Keratinocyte (primary cell): Measurements from ENCODE around the gene ZBP1. TPM values are rescaled to one million over a fixed set of nuclear protein-coding genes. Genes with fewer than 3 reads are reported as not detected.

Source experiments
- DNase-seq: peaks from one replicate; pipeline ENCODE4 v3.0.0-alpha.2; 2011; ENCODE audit warnings: low read depth, missing footprints, low spot score
- FAIRE-seq: peaks from 2 replicates; lab custom pipeline; 2011; peaks lifted over from hg19 to GRCh38; lab: Jason Lieb, UNC
- H2AFZ ChIP-seq: 2 replicates; pipeline ENCODE4 v1.6.0; 2012; ENCODE audit warnings: low read length, control low read depth, inconsistent platforms; ENCODE audit not compliant: control insufficient read depth
- H3K27ac ChIP-seq: 2 replicates; pipeline ENCODE4 v1.5.1; 2011; ENCODE audit warnings: low read length; ENCODE audit not compliant: control insufficient read depth, insufficient read depth
- H3K27me3 ChIP-seq: 3 replicates; pipeline ENCODE4 v1.6.0; 2011; ENCODE audit warnings: low read length; ENCODE audit not compliant: control insufficient read depth, insufficient read depth; ENCODE audit errors: extremely low read depth
- H3K36me3 ChIP-seq, 2 experiments: 2 replicates in 1 of 2; 3 replicates in 1 of 2; pipeline ENCODE4 v1.5.1; 2011; ENCODE audit warnings: low read length in 2 of 2, mild to moderate bottlenecking in 1 of 2; ENCODE audit not compliant: control insufficient read depth in 2 of 2, insufficient read depth in 2 of 2; ENCODE audit errors: extremely low read depth in 1 of 2
- H3K4me1 ChIP-seq: 3 replicates; pipeline ENCODE4 v1.5.1; 2011; ENCODE audit warnings: low read length; ENCODE audit not compliant: control insufficient read depth, insufficient read depth; ENCODE audit errors: extremely low read depth
- H3K4me2 ChIP-seq: 3 replicates; pipeline ENCODE4 v1.6.0; 2011; ENCODE audit warnings: low read depth, low read length; ENCODE audit not compliant: control insufficient read depth, insufficient read depth; ENCODE audit errors: extremely low read depth
- H3K4me3 ChIP-seq, 3 experiments: fragments of 200-600 bp in 1 of 3; sonication (generic) in 1 of 3; 2 replicates in 2 of 3; 3 replicates in 1 of 3; pipeline ENCODE4 v1.5.1; 2011 to 2016; ENCODE audit warnings: low read length in 3 of 3, mild to moderate bottlenecking in 3 of 3, control low read depth in 2 of 3, inconsistent platforms in 1 of 3, low read depth in 1 of 3, mixed read lengths in 1 of 3, mixed run types in 1 of 3, moderate library complexity in 1 of 3; ENCODE audit not compliant: control insufficient read depth in 2 of 3, insufficient read depth in 2 of 3; ENCODE audit errors: extremely low read depth in 1 of 3
- H3K79me2 ChIP-seq: 2 replicates; pipeline ENCODE4 v1.6.0; 2012; ENCODE audit warnings: low read length; ENCODE audit not compliant: control insufficient read depth, insufficient read depth
- H3K9ac ChIP-seq: 3 replicates; pipeline ENCODE4 v1.6.0; 2011; ENCODE audit warnings: low read length; ENCODE audit not compliant: control insufficient read depth, insufficient read depth; ENCODE audit errors: extremely low read depth
- H3K9me1 ChIP-seq: 3 replicates; pipeline ENCODE4 v1.6.0; 2011; ENCODE audit warnings: low read length; ENCODE audit not compliant: control insufficient read depth, insufficient read depth; ENCODE audit errors: extremely low read depth
- H3K9me3 ChIP-seq: 2 replicates; pipeline ENCODE4 v1.5.1; 2012; ENCODE audit warnings: low read depth, low read length; ENCODE audit not compliant: control insufficient read depth
- H4K20me1 ChIP-seq: 3 replicates; pipeline ENCODE4 v1.6.0; 2011; ENCODE audit warnings: low read length; ENCODE audit not compliant: control insufficient read depth, insufficient read depth; ENCODE audit errors: extremely low read depth
- CTCF ChIP-seq, 3 experiments: IDR thresholded peaks in 1 of 3; conservative IDR thresholded peaks in 1 of 3; optimal IDR thresholded peaks in 1 of 3; 2 replicates in 2 of 3; 3 replicates in 1 of 3; pipeline versions ENCODE3 to v1.5.1; 2011; ENCODE audit warnings: low read length in 3 of 3, mild to moderate bottlenecking in 3 of 3, moderate library complexity in 2 of 3, control low read depth in 1 of 3, inconsistent platforms in 1 of 3; ENCODE audit not compliant: insufficient read depth in 2 of 3; ENCODE audit errors: extremely low read depth in 1 of 3
- EZH2 ChIP-seq: IDR thresholded peaks from one replicate; pipeline ENCODE4 v1.6.1; 2012; ENCODE audit warnings: inconsistent platforms, mild to moderate bottlenecking, low read length, moderate library complexity
- dilution Hi-C: fragments of 300-500 bp; cut with MboI; formaldehyde crosslinking; loops from one replicate; pipeline ENCODE4 v1.7.0; 2020; ENCODE audit warnings: low sequenced_read_pairs; ENCODE audit not compliant: extremely low pct_ligation_motif_present
- polyA plus RNA-seq, 5 experiments: library from polyadenylated mRNA; depleted of rRNA in 3 of 5; stranded (reverse) in 3 of 5; stranded (forward) in 1 of 5; unstranded in 1 of 5; fragments of >200 nt; gene quantifications; 1 replicate in 1 of 5; 2 replicates in 3 of 5; 3 replicates in 1 of 5; pipeline versions ENCODE4 v1.2.1 to v1.2.3, GENCODE V29; 2011 to 2012; ENCODE audit warnings: missing spikeins in 2 of 5, low read depth in 1 of 5, low replicate concordance in 1 of 5

Gene ZBP1
- polyA plus RNA-seq, 1 donor (not counting 4 experiments of a cell fraction or from before 2014, with no cell fraction given) = 0.08 TPM

GRCh38 chr20:57661746-57662455, 41.7 kb upstream of the ZBP1 start:
- H3K79me2 ChIP-seq = peaks cover 89% of the 10 kb centered on the region
- H3K4me2 ChIP-seq = no peak overlapping the region
- H2AFZ ChIP-seq = no peak overlapping the region
- dilution Hi-C loops = no loop called here
- peaks cover 10% of the 10 kb centered on the region for H3K9me1 ChIP-seq
- H3K9ac ChIP-seq = no peak overlapping the region
- DNase-seq (no peak), FAIRE-seq (no peak)
- H3K36me3 ChIP-seq = peaks cover 45 to 51% of the 10 kb centered on the region in 2 experiments
- TF ChIP-seq EZH2 = no peak
- TF ChIP-seq CTCF (optimal IDR thresholded peaks at IDR 0.05 in 1 of 3, IDR thresholded peaks at IDR 0.05 in 1 of 3, conservative IDR thresholded peaks at IDR 0.05 in 1 of 3; ENCODE audit: extremely low read depth in 1 of 3, insufficient read depth in 2 of 3, low read length in 3 of 3) = no peak
- no peak overlapping the region for H3K27ac ChIP-seq
- no peaks in the 10 kb centered on the region for H3K27me3 ChIP-seq
- no peak overlapping the region for H3K4me3 ChIP-seq
- H4K20me1 ChIP-seq = peaks cover 68% of the 10 kb centered on the region
- no peaks in the 10 kb centered on the region for H3K9me3 ChIP-seq
- H3K4me1 ChIP-seq = peaks cover 30% of the 10 kb centered on the region

- H3K9me1 ChIP-seq = peaks cover 10% of the 10 kb centered on the region
Measured at GRCh38 chr20:57660922-57661745, 40.9 kb upstream of the ZBP1 start.

More at GRCh38 chr20:57660922-57661745, 40.9 kb upstream of the ZBP1 start:
- dilution Hi-C loops = no loop called here
- Histone ChIP-seq H3K4me3 (no peak overlapping the region), H3K9ac (no peak overlapping the region), H3K27me3 (no peaks in the 10 kb centered on the region), H3K4me2 (no peak overlapping the region), H3K27ac (no peak overlapping the region), H3K4me1 (peaks cover 30% of the 10 kb centered on the region), H3K79me2 (peaks cover 86% of the 10 kb centered on the region), H3K9me3 (no peaks in the 10 kb centered on the region), H3K36me3 (peaks cover 45 to 50% of the 10 kb centered on the region in 2 experiments), H4K20me1 (peaks cover 60% of the 10 kb centered on the region), H2AFZ (no peak overlapping the region)
- no peak for TF ChIP-seq CTCF (optimal IDR thresholded peaks at IDR 0.05 in 1 of 3, IDR thresholded peaks at IDR 0.05 in 1 of 3, conservative IDR thresholded peaks at IDR 0.05 in 1 of 3; ENCODE audit: extremely low read depth in 1 of 3, insufficient read depth in 2 of 3, low read length in 3 of 3)
- no peak for TF ChIP-seq EZH2
- no peak for FAIRE-seq
- DNase-seq = no peak
